ENCODE measurements around the gene COL18A1. TPM values are rescaled to one million over a fixed set of nuclear protein-coding genes. Genes with fewer than 3 reads are reported as not detected.

Gene COL18A1
- total RNA-seq, 1 donor from 2014 or later = 9.5 TPM

DNA sequence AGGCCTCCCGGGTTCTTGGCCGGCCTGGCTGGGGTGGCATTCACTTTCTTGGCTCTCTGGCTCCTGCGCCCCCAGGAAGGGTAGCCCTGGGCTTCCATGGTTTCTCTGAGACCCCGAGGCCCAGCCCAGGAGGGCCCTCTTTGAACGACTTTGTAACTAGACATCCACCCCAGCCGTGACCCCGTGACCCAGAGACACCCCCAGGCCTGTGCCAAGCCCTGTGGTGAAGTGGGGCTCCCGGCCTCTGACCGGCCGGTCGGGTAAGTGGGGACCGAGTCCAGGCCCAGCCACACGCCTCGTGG is 64.0 kb downstream of the COL18A1 start:
- peaks cover 4% of the 10 kb centered on the region for H3K36me3 Mint-ChIP-seq (ENCODE audit: unreplicated experiment)
- H3K27ac Mint-ChIP-seq (ENCODE audit: unreplicated experiment) = no peak overlapping the region
- H3K4me3 Mint-ChIP-seq (ENCODE audit: unreplicated experiment) = no peak overlapping the region
- H3K9me3 Mint-ChIP-seq (ENCODE audit: unreplicated experiment) = peaks cover 6% of the 10 kb centered on the region
- peaks cover 6% of the 10 kb centered on the region for H3K27me3 Mint-ChIP-seq (ENCODE audit: unreplicated experiment)
- peaks cover 12% of the 10 kb centered on the region for H3K4me1 Mint-ChIP-seq (ENCODE audit: low read depth, unreplicated experiment)
- no peak for TF ChIP-seq CTCF (IDR thresholded peaks at IDR 0.05; ENCODE audit: partially characterized antibody, unreplicated experiment)
- no peak for DNase-seq

DNA sequence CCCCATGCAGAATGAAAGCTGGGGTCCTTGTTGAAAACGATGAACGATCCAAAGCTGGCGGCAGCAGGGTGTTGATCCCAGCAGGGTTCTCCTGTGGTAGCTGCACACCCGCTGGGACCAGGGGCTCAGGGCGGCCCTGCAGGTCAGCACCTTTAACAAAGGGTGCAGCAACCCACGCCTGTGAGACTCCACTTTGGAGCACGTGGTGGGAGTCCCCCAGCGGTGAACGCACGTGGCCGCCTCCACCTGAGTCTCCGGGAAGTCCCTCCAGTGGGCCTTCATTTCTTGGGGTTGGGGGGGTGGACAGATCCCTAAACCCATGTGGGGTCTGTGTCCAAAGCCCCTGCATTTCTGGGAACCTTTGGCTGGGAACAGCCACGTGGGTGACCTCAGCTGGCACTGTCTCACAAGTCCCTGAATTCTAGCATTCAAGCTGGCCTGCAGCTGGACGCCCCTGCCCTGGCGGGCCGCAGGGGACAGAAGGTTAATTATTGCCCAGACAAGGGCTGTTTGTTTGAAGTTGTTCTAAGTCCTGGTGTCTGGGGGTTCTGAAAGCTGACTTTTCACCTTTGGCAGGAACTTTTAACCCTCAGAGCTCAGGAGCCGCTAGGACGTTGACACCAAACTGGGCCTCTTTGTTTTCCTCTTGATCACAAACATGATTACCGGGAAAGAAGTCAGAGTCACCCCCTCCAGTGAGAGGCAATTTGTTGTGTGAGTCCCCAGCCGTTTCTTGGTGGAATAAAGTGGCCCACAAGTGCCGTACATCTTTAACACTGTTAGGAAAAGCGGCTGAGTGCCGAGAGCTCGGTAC is 64.5 kb downstream of the COL18A1 start:
- TF ChIP-seq CTCF (IDR thresholded peaks at IDR 0.05; ENCODE audit: partially characterized antibody, unreplicated experiment) = no peak
- Mint-ChIP-seq H3K36me3 (ENCODE audit: unreplicated experiment) (peaks cover 4% of the 10 kb centered on the region), H3K4me1 (ENCODE audit: low read depth, unreplicated experiment) (peaks cover 12% of the 10 kb centered on the region), H3K27ac (ENCODE audit: unreplicated experiment) (peak overlapping the region; percentile 5), H3K27me3 (ENCODE audit: unreplicated experiment) (peaks cover 6% of the 10 kb centered on the region), H3K9me3 (ENCODE audit: unreplicated experiment) (peaks cover 9% of the 10 kb centered on the region), H3K4me3 (ENCODE audit: unreplicated experiment) (no peak overlapping the region)
- DNase-seq = peak; percentile 9

- H3K4me3 Mint-ChIP-seq (ENCODE audit: unreplicated experiment) = no peak overlapping the region
- no peaks in the 10 kb centered on the region for H3K36me3 Mint-ChIP-seq (ENCODE audit: unreplicated experiment)
- no peak for TF ChIP-seq CTCF (IDR thresholded peaks at IDR 0.05; ENCODE audit: partially characterized antibody, unreplicated experiment)
- H3K27me3 Mint-ChIP-seq (ENCODE audit: unreplicated experiment) = peaks cover 3% of the 10 kb centered on the region
- H3K27ac Mint-ChIP-seq (ENCODE audit: unreplicated experiment) = peak overlapping the region; percentile 5
- peaks cover 12% of the 10 kb centered on the region for H3K4me1 Mint-ChIP-seq (ENCODE audit: low read depth, unreplicated experiment)
- no peak for DNase-seq
- peaks cover 9% of the 10 kb centered on the region for H3K9me3 Mint-ChIP-seq (ENCODE audit: unreplicated experiment)
Measured at GRCh38 chr21:45470087-45470515, 65.1 kb downstream of the COL18A1 start.

GRCh38 chr21:45470773-45471524 is 66.0 kb downstream of the COL18A1 start:
- H3K36me3 Mint-ChIP-seq (ENCODE audit: unreplicated experiment) = no peaks in the 10 kb centered on the region
- TF ChIP-seq CTCF (IDR thresholded peaks at IDR 0.05; ENCODE audit: partially characterized antibody, unreplicated experiment) = no peak
- H3K4me1 Mint-ChIP-seq (ENCODE audit: low read depth, unreplicated experiment) = peaks cover 11% of the 10 kb centered on the region
- no peak for DNase-seq
- H3K4me3 Mint-ChIP-seq (ENCODE audit: unreplicated experiment) = no peak overlapping the region
- H3K9me3 Mint-ChIP-seq (ENCODE audit: unreplicated experiment) = peaks cover 6% of the 10 kb centered on the region
- peaks cover 3% of the 10 kb centered on the region for H3K27me3 Mint-ChIP-seq (ENCODE audit: unreplicated experiment)
- H3K27ac Mint-ChIP-seq (ENCODE audit: unreplicated experiment) = no peak overlapping the region
